Measurements from ENCODE around the gene WBP11.
"Not testable (repeated sequence)": the region's sequence is repeated elsewhere in the genome, so short reads cannot be mapped to it uniquely, and the experiment has no call there.

WBP11 gene

DNA sequence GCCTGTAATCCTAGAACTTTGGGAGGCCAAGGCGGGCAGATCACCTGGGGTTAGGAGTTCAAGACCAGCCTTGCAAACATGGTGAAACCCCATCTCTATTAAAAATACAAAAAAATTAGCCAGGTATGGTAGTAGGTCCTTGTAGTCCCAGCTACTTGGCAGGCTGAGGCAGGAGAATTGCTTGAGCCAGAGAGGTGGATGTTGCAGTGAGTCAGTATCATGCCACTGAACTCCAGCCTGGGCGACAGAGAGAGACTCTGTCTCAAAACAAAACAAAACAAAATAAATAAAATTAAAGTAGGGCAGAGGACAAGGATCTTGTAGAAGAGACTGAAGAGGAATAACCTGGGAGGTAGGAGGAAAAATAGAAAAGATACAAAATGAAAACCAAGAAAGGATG is 61.3 kb downstream of the WBP11 start:
- DNase-seq (ENCODE audit: insufficient read length, low spot score) (no peak), FAIRE-seq (no peak)
- TF ChIP-seq PAX5 (IDR thresholded peaks at IDR 0.05; ENCODE audit: insufficient read depth, low read length, severe bottlenecking), result no peak
- TF ChIP-seq POLR2A (IDR thresholded peaks at IDR 0.05; ENCODE audit: low read depth, low read length), result no peak
- TF ChIP-seq TAF1 (IDR thresholded peaks at IDR 0.05; ENCODE audit: low read depth, low read length), result no peak
- TF ChIP-seq POLR2AphosphoS5 (IDR thresholded peaks at IDR 0.05; ENCODE audit: low read depth, low read length), result no peak
- TF ChIP-seq POU2F2 (IDR thresholded peaks at IDR 0.05; ENCODE audit: low read depth, low read length), result no peak
- no peak for TF ChIP-seq SPI1 (IDR thresholded peaks at IDR 0.05; ENCODE audit: low read depth, low read length)

DNA sequence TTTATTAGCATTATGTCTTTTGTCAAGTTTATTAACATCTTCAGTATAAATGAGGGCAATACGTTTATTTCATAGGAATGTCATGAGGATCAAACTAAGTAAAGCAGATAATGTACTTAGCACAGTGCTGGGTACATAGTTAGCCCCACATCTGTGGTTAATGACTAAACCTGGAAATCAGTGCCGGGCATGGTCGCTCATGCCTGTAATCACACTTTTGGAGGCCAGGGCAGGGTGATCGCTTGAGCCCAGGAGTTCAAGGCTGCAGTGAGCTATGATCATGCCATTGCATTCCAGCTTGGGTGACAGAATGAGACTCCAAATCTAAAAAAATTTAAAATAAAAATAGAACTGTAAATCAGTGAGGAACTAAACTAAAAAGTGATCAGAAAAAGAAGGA is 62.1 kb downstream of the WBP11 start:
- FAIRE-seq, result peak; percentile 64
- TF ChIP-seq POU2F2 (IDR thresholded peaks at IDR 0.05; ENCODE audit: low read depth, low read length) (no peak), SPI1 (IDR thresholded peaks at IDR 0.05; ENCODE audit: low read depth, low read length) (no peak), PAX5 (IDR thresholded peaks at IDR 0.05; ENCODE audit: insufficient read depth, low read length, severe bottlenecking) (peak; percentile 16)
- DNase-seq (ENCODE audit: insufficient read length, low spot score), result no peak

DNA sequence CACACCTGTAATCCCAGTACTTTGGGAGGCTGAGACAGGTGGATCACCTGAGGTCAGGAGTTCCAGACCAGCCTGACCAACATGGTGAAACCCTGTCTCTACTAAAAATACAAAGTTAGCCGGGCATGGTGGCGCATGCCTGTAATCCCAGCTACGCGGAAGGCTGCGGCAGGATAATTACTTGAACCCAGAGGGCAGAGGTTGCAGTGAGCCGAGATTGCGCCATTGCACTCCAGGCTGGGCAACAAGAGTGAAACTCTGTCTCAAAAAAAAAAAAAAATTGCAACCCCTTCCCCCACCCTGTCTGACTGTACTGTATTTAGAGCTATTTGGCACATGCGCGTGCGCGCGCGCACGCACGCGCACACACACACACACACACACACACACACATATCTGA is 66.8 kb downstream of the WBP11 start:
- not testable (repeated sequence) for DNase-seq (ENCODE audit: insufficient read length, low spot score); FAIRE-seq
